HepG2 (cell line): Measurements from ENCODE around the gene CRISPLD2. TPM values are rescaled to one million over a fixed set of nuclear protein-coding genes. Genes with fewer than 3 reads are reported as not detected.

Experiments used
- ELF1 ChIP-seq: sonication (generic); formaldehyde crosslinking; IDR thresholded peaks from 2 replicates; pipeline ENCODE4 v1.4.0; 2020; ENCODE audit warnings: missing genetic modification reagents
- IRX3 ChIP-seq: sonication (generic); formaldehyde crosslinking; IDR thresholded peaks from 2 replicates; pipeline ENCODE4 v1.8.1; 2023; ENCODE audit warnings: mild to moderate bottlenecking, low read depth, missing genetic modification reagents, borderline replicate concordance
- NFYB ChIP-seq: sonication (generic); formaldehyde crosslinking; IDR thresholded peaks from 2 replicates; pipeline ENCODE4 v1.4.0; 2020; ENCODE audit warnings: missing genetic modification reagents
- NR2F1 ChIP-seq, 2 experiments: fragments of 450-650 bp in 1 of 2; formaldehyde crosslinking in 1 of 2; IDR thresholded peaks; 2 replicates each; pipeline versions ENCODE4 v1.5.0 to v1.6.1; 2016 to 2020; ENCODE audit warnings: mild to moderate bottlenecking in 1 of 2, missing compliant biosample characterization in 1 of 2, missing genetic modification reagents in 1 of 2, moderate library complexity in 1 of 2
- ZNF549 ChIP-seq: sonication (generic); formaldehyde crosslinking; IDR thresholded peaks from 2 replicates; pipeline ENCODE4 v1.5.0; 2020; ENCODE audit warnings: missing genetic modification reagents
- polyA plus RNA-seq, 8 experiments: library from polyadenylated mRNA; depleted of rRNA in 3 of 8; stranded (reverse) in 7 of 8; unstranded in 1 of 8; fragments of >200 nt; fragmentation: Illumina TruSeq in 4 of 8; extraction: Trizol in 4 of 8; gene quantifications; 2 replicates each; pipeline versions ENCODE4 v1.2.1 to v1.2.3, GENCODE V29; 2011 to 2016; ENCODE audit warnings: low read depth in 4 of 8, missing spikeins in 1 of 8, mixed read lengths in 1 of 8; ENCODE audit not compliant: insufficient read depth in 1 of 8
- total RNA-seq, 5 experiments: library from RNA; depleted of rRNA; stranded (reverse); fragments of >200 nt; fragmentation: Illumina TruSeq; extraction: Trizol; gene quantifications; 2 replicates each; pipeline ENCODE4 v1.2.3, GENCODE V29; 2016; ENCODE audit warnings: low read depth in 1 of 5
- TF ChIP-seq, protein P1 (sequence below): sonication (generic); formaldehyde crosslinking; IDR thresholded peaks from 2 replicates; pipeline ENCODE4 v1.5.0; 2020; ENCODE audit warnings: mild to moderate bottlenecking, missing genetic modification reagents, borderline replicate concordance
- TF ChIP-seq, protein P2 (sequence below): sonication (generic); formaldehyde crosslinking; IDR thresholded peaks from 2 replicates; pipeline ENCODE4 v1.4.0; 2020; ENCODE audit warnings: missing genetic modification reagents, borderline replicate concordance
- TF ChIP-seq, protein P3 (sequence below): sonication (generic); formaldehyde crosslinking; conservative IDR thresholded peaks from 2 replicates; pipeline ENCODE4 v1.4.0; 2020; ENCODE audit warnings: mild to moderate bottlenecking, missing genetic modification reagents, moderate library complexity
- TF ChIP-seq, protein P4 (sequence below): IDR thresholded peaks from 2 replicates; pipeline ENCODE4 v1.6.1; 2016; ENCODE audit warnings: missing compliant biosample characterization, missing genetic modification reagents, borderline replicate concordance

Gene CRISPLD2
- total and polyA plus RNA-seq, 2 of the 13 experiments (the other 11 are each of a cell fraction or from before 2014, with no cell fraction given): 0.04 to 0.31 TPM

DNA sequence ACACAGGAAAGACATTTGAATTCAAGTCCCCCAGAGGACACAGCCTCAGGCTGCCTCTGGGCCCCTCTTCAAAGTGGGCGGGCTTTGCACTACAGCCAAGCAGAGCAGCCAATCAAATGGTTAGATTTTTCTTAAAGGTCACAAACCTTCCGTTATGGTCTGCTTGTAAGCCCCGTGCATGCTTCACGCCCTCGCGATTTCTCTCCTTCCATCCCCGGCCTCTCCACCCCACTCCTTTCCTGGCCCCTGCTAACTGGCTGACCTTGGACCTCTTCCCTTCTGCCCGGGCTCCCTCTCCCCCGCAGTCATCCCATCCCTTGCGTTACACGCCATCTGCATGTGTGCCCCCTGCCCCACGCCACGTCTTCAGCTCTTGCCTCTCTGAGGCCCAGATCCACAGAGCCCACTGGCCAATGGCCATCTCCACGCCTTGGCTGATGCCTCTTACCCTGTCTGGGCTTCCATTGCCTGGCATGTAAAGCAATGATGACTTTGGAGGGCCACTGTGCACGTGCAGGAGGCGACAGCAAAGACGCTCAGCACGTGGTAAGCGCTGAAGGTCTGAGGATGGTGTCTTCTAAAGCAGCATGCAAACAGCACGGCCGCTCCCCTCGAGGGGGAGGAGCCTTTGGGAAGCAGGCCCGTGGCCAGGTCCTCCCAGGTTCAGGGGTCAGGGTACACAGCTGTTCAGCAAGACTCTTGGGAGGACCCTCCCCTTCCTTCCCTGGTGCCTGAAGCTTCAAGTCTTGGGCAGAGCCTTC is 104.7 kb downstream of the CRISPLD2 start (continued):
- TF ChIP-seq, protein P1, sequence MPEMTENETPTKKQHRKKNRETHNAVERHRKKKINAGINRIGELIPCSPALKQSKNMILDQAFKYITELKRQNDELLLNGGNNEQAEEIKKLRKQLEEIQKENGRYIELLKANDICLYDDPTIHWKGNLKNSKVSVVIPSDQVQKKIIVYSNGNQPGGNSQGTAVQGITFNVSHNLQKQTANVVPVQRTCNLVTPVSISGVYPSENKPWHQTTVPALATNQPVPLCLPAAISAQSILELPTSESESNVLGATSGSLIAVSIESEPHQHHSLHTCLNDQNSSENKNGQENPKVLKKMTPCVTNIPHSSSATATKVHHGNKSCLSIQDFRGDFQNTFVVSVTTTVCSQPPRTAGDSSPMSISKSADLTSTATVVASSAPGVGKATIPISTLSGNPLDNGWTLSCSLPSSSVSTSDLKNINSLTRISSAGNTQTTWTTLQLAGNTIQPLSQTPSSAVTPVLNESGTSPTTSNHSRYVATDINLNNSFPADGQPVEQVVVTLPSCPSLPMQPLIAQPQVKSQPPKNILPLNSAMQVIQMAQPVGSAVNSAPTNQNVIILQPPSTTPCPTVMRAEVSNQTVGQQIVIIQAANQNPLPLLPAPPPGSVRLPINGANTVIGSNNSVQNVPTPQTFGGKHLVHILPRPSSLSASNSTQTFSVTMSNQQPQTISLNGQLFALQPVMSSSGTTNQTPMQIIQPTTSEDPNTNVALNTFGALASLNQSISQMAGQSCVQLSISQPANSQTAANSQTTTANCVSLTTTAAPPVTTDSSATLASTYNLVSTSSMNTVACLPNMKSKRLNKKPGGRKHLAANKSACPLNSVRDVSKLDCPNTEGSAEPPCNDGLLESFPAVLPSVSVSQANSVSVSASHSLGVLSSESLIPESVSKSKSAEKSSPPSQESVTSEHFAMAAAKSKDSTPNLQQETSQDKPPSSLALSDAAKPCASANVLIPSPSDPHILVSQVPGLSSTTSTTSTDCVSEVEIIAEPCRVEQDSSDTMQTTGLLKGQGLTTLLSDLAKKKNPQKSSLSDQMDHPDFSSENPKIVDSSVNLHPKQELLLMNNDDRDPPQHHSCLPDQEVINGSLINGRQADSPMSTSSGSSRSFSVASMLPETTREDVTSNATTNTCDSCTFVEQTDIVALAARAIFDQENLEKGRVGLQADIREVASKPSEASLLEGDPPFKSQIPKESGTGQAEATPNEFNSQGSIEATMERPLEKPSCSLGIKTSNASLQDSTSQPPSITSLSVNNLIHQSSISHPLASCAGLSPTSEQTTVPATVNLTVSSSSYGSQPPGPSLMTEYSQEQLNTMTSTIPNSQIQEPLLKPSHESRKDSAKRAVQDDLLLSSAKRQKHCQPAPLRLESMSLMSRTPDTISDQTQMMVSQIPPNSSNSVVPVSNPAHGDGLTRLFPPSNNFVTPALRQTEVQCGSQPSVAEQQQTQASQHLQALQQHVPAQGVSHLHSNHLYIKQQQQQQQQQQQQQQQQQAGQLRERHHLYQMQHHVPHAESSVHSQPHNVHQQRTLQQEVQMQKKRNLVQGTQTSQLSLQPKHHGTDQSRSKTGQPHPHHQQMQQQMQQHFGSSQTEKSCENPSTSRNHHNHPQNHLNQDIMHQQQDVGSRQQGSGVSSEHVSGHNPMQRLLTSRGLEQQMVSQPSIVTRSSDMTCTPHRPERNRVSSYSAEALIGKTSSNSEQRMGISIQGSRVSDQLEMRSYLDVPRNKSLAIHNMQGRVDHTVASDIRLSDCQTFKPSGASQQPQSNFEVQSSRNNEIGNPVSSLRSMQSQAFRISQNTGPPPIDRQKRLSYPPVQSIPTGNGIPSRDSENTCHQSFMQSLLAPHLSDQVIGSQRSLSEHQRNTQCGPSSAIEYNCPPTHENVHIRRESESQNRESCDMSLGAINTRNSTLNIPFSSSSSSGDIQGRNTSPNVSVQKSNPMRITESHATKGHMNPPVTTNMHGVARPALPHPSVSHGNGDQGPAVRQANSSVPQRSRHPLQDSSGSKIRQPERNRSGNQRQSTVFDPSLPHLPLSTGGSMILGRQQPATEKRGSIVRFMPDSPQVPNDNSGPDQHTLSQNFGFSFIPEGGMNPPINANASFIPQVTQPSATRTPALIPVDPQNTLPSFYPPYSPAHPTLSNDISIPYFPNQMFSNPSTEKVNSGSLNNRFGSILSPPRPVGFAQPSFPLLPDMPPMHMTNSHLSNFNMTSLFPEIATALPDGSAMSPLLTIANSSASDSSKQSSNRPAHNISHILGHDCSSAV (CRISPR knock-in tag): no peak
- peak; percentile 59; the same call in 1 of the 2 replicates for TF ChIP-seq NFYB
- TF ChIP-seq, protein P2, sequence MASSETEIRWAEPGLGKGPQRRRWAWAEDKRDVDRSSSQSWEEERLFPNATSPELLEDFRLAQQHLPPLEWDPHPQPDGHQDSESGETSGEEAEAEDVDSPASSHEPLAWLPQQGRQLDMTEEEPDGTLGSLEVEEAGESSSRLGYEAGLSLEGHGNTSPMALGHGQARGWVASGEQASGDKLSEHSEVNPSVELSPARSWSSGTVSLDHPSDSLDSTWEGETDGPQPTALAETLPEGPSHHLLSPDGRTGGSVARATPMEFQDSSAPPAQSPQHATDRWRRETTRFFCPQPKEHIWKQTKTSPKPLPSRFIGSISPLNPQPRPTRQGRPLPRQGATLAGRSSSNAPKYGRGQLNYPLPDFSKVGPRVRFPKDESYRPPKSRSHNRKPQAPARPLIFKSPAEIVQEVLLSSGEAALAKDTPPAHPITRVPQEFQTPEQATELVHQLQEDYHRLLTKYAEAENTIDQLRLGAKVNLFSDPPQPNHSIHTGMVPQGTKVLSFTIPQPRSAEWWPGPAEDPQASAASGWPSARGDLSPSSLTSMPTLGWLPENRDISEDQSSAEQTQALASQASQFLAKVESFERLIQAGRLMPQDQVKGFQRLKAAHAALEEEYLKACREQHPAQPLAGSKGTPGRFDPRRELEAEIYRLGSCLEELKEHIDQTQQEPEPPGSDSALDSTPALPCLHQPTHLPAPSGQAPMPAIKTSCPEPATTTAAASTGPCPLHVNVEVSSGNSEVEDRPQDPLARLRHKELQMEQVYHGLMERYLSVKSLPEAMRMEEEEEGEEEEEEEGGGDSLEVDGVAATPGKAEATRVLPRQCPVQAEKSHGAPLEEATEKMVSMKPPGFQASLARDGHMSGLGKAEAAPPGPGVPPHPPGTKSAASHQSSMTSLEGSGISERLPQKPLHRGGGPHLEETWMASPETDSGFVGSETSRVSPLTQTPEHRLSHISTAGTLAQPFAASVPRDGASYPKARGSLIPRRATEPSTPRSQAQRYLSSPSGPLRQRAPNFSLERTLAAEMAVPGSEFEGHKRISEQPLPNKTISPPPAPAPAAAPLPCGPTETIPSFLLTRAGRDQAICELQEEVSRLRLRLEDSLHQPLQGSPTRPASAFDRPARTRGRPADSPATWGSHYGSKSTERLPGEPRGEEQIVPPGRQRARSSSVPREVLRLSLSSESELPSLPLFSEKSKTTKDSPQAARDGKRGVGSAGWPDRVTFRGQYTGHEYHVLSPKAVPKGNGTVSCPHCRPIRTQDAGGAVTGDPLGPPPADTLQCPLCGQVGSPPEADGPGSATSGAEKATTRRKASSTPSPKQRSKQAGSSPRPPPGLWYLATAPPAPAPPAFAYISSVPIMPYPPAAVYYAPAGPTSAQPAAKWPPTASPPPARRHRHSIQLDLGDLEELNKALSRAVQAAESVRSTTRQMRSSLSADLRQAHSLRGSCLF (CRISPR knock-in tag): no peak
- peak in 1 of 2 experiments; percentile 23; a peak in 1 of 4 replicates for TF ChIP-seq NR2F1 (CRISPR knock-in tag; IDR thresholded peaks at IDR 0.05)
- no peak for TF ChIP-seq ZNF549 (CRISPR knock-in tag)
- TF ChIP-seq, protein P3, sequence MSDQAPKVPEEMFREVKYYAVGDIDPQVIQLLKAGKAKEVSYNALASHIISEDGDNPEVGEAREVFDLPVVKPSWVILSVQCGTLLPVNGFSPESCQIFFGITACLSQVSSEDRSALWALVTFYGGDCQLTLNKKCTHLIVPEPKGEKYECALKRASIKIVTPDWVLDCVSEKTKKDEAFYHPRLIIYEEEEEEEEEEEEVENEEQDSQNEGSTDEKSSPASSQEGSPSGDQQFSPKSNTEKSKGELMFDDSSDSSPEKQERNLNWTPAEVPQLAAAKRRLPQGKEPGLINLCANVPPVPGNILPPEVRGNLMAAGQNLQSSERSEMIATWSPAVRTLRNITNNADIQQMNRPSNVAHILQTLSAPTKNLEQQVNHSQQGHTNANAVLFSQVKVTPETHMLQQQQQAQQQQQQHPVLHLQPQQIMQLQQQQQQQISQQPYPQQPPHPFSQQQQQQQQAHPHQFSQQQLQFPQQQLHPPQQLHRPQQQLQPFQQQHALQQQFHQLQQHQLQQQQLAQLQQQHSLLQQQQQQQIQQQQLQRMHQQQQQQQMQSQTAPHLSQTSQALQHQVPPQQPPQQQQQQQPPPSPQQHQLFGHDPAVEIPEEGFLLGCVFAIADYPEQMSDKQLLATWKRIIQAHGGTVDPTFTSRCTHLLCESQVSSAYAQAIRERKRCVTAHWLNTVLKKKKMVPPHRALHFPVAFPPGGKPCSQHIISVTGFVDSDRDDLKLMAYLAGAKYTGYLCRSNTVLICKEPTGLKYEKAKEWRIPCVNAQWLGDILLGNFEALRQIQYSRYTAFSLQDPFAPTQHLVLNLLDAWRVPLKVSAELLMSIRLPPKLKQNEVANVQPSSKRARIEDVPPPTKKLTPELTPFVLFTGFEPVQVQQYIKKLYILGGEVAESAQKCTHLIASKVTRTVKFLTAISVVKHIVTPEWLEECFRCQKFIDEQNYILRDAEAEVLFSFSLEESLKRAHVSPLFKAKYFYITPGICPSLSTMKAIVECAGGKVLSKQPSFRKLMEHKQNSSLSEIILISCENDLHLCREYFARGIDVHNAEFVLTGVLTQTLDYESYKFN (CRISPR knock-in tag): peak; percentile 67
- TF ChIP-seq, protein P4, sequence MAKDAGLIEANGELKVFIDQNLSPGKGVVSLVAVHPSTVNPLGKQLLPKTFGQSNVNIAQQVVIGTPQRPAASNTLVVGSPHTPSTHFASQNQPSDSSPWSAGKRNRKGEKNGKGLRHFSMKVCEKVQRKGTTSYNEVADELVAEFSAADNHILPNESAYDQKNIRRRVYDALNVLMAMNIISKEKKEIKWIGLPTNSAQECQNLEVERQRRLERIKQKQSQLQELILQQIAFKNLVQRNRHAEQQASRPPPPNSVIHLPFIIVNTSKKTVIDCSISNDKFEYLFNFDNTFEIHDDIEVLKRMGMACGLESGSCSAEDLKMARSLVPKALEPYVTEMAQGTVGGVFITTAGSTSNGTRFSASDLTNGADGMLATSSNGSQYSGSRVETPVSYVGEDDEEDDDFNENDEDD: peak; percentile 53; the same call in 1 of the 2 replicates
- no peak for TF ChIP-seq ELF1 (CRISPR knock-in tag)
- TF ChIP-seq IRX3: no peak
